Endothelial cell of umbilical vein (primary cell): ENCODE results near the gene IL3RA. TPM values are rescaled to one million over a fixed set of nuclear protein-coding genes. Genes with fewer than 3 reads are reported as not detected.

Experiments used
- BruUV-seq: library from RNA; stranded (reverse); fragments of 400-500 nt; replicated peaks from 2 replicates; lab custom pipeline; 2021; lab: Mats Ljungman, UMichigan
- CTCF ChIA-PET: fragments of 300-600, 350-600 bp; sonication (Branson Sonifier 250); formaldehyde crosslinking; loops from one replicate; lab custom pipeline; 2021; ENCODE audit warnings: antibody characterized with exemption, inconsistent platforms; lab: Charles Lee
- POLR2A ChIA-PET: fragments of 300-600, 350-600 bp; sonication (Branson Sonifier 250); formaldehyde crosslinking; loops from one replicate; lab custom pipeline; 2021; ENCODE audit warnings: antibody characterized with exemption, inconsistent platforms; lab: Charles Lee
- DNase-seq: peaks from one replicate; pipeline ENCODE4 v3.0.0-alpha.2; 2011; ENCODE audit warnings: low read depth, low spot score
- FAIRE-seq: peaks from 2 replicates; lab custom pipeline; 2011; peaks lifted over from hg19 to GRCh38; lab: Jason Lieb, UNC
- H2AFZ ChIP-seq: 2 replicates; pipeline ENCODE4 v1.6.0; 2012; ENCODE audit warnings: low read depth, low read length, control low read depth, inconsistent platforms
- H3K27ac ChIP-seq: 2 replicates; pipeline ENCODE4 v1.5.1; 2011; ENCODE audit warnings: low read depth, mild to moderate bottlenecking, control low read depth, low read length, moderate library complexity; ENCODE audit not compliant: insufficient read depth
- H3K27me3 ChIP-seq, 2 experiments: 2 replicates each; pipeline versions ENCODE4 v1.6.0 to v1.6.1; 2011; ENCODE audit warnings: low read length in 2 of 2, mixed read lengths in 1 of 2; ENCODE audit not compliant: control insufficient read depth in 2 of 2, insufficient read depth in 2 of 2
- H3K36me3 ChIP-seq, 2 experiments: 2 replicates in 1 of 2; 3 replicates in 1 of 2; pipeline ENCODE4 v1.5.1; 2011; ENCODE audit warnings: low read length in 2 of 2, mild to moderate bottlenecking in 1 of 2, moderate library complexity in 1 of 2; ENCODE audit not compliant: control insufficient read depth in 2 of 2, insufficient read depth in 2 of 2; ENCODE audit errors: extremely low read depth in 1 of 2
- H3K4me1 ChIP-seq: 3 replicates; pipeline ENCODE4 v1.5.1; 2011; ENCODE audit warnings: mild to moderate bottlenecking, low read length; ENCODE audit not compliant: control insufficient read depth, insufficient read depth; ENCODE audit errors: extremely low read depth
- H3K4me2 ChIP-seq: 2 replicates; pipeline ENCODE4 v1.6.1; 2011; ENCODE audit warnings: low read length, control low read depth, mixed read lengths; ENCODE audit not compliant: insufficient read depth
- H3K4me3 ChIP-seq, 3 experiments: fragments of 200-600 bp in 1 of 3; sonication (generic), shearing (Covaris generic) in 1 of 3; replicated peaks in 1 of 3; 2 replicates each; pipeline ENCODE4 v1.5.1; 2011 to 2016; ENCODE audit warnings: control low read depth in 3 of 3, low read length in 3 of 3, mild to moderate bottlenecking in 2 of 3, inconsistent platforms in 1 of 3, low read depth in 1 of 3, moderate library complexity in 1 of 3; ENCODE audit not compliant: insufficient read depth in 1 of 3
- H3K79me2 ChIP-seq: 2 replicates; pipeline ENCODE4 v1.6.0; 2012; ENCODE audit warnings: low read length, inconsistent platforms; ENCODE audit not compliant: control insufficient read depth, insufficient read depth
- H3K9ac ChIP-seq: replicated peaks from 2 replicates; pipeline ENCODE3; 2011; ENCODE audit warnings: low read length, control low read depth; ENCODE audit not compliant: insufficient read depth; ENCODE audit errors: extremely low read depth
- H3K9me1 ChIP-seq: replicated peaks from 3 replicates; pipeline ENCODE4 v1.6.0; 2011; ENCODE audit warnings: mild to moderate bottlenecking, low read length; ENCODE audit not compliant: control insufficient read depth, insufficient read depth; ENCODE audit errors: extremely low read depth
- H3K9me3 ChIP-seq: replicated peaks from 2 replicates; pipeline ENCODE4 v1.5.1; 2012; ENCODE audit warnings: low read length, inconsistent platforms; ENCODE audit not compliant: control insufficient read depth, insufficient read depth
- H4K20me1 ChIP-seq: replicated peaks from 2 replicates; pipeline ENCODE3; 2011; ENCODE audit warnings: mild to moderate bottlenecking, low read length; ENCODE audit not compliant: control insufficient read depth, insufficient read depth; ENCODE audit errors: extremely low read depth
- EZH2 ChIP-seq: IDR thresholded peaks from 2 replicates; pipeline ENCODE4 v1.6.1; 2012; ENCODE audit warnings: borderline replicate concordance, low read depth, mild to moderate bottlenecking, moderate library complexity, low read length, inconsistent platforms; ENCODE audit not compliant: severe bottlenecking
- FOS ChIP-seq: IDR thresholded peaks from 2 replicates; pipeline ENCODE4 v1.6.1; 2011; ENCODE audit warnings: mild to moderate bottlenecking, low read length, moderate library complexity, borderline replicate concordance; ENCODE audit not compliant: insufficient read depth
- JUN ChIP-seq: IDR thresholded peaks from 2 replicates; pipeline ENCODE4 v1.6.1; 2011; ENCODE audit warnings: borderline replicate concordance, low read depth; ENCODE audit not compliant: insufficient read length, insufficient read depth
- MAX ChIP-seq: IDR thresholded peaks from 2 replicates; pipeline ENCODE4 v1.6.1; 2011; ENCODE audit not compliant: insufficient read depth, insufficient read length
- MYC ChIP-seq: IDR thresholded peaks from one replicate; pipeline ENCODE4 v1.6.1; 2011; ENCODE audit warnings: mild to moderate bottlenecking, low read depth, low read length
- POLR2A ChIP-seq: IDR thresholded peaks from 2 replicates; pipeline ENCODE4 v1.6.1; 2012; ENCODE audit warnings: low read depth, mild to moderate bottlenecking, control low read depth, low read length
- dilution Hi-C: fragments of 300-500 bp; cut with MboI; formaldehyde crosslinking; loops from one replicate; pipeline ENCODE4 v1.15.0; 2019; ENCODE audit warnings: low sequenced_read_pairs; ENCODE audit not compliant: extremely low pct_ligation_motif_present
- intact Hi-C: fragments of 100-400 bp; cut with micrococcal nuclease; formaldehyde crosslinking; loops from one replicate; pipeline ENCODE4 v1.10.0; 2022
- polyA plus RNA-seq, 4 experiments: library from polyadenylated mRNA; depleted of rRNA in 3 of 4; stranded (reverse) in 3 of 4; unstranded in 1 of 4; fragments of >200 nt; gene quantifications; 2 replicates each; pipeline versions ENCODE4 v1.2.1 to v1.2.3, GENCODE V29; 2011 to 2012; ENCODE audit warnings: missing spikeins in 1 of 4
- total RNA-seq: library from RNA; stranded (reverse); gene quantifications from 2 replicates; pipeline ENCODE4 v1.2.3, GENCODE V29; 2021
- TF ChIP-seq, protein P1 (sequence below), 2 donors: IDR thresholded peaks; 1 replicate in 1 of 2; 2 replicates in 1 of 2; pipeline ENCODE4 v1.5.1; 2011; ENCODE audit warnings: low read length in 2 of 2, mild to moderate bottlenecking in 2 of 2, moderate library complexity in 2 of 2, control low read depth in 1 of 2, inconsistent platforms in 1 of 2, low read depth in 1 of 2; ENCODE audit not compliant: insufficient read depth in 1 of 2; ENCODE audit errors: extremely low read depth in 1 of 2

Gene IL3RA
- total and polyA plus RNA-seq, 2 donors (not counting 3 experiments of a cell fraction or from before 2014, with no cell fraction given), result 28.9 to 35.1 TPM

DNA sequence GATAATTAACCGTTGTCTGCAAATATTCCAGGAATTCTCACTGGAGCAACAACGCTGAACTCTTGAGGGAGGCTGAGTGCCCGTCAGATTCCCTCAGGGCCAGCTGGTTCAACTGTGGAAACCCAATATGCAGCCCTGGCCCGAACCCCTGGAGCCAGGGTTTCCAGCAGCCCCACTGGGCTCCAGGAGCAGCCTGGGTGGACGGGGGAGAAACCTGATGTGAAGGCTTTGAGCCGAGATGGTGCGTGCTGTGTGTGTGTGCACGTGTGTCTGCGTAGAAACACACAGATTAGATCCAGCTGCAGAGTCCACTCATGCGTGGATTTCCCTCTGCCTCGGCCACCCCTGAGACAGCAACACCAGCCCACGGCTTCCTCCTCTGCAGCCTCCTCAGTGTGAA is 74.7 kb downstream of the IL3RA start:
- H3K4me2 ChIP-seq, result no peak overlapping the region
- BruUV-seq, result no TSS peak
- CTCF ChIA-PET, result no interaction called here
- H3K4me3 ChIP-seq, result no peak overlapping the region
- H3K27ac ChIP-seq, result no peak overlapping the region
- dilution Hi-C loops (no loop called here), intact Hi-C loops (no loop called here)
- no peaks in the 10 kb centered on the region for H3K9me1 ChIP-seq
- POLR2A ChIA-PET, result no interaction called here
- H2AFZ ChIP-seq, result no peak overlapping the region
- H3K9me3 ChIP-seq, result no peaks in the 10 kb centered on the region
- no peaks in the 10 kb centered on the region for H3K79me2 ChIP-seq
- no peaks in the 10 kb centered on the region for H3K27me3 ChIP-seq
- peaks cover 0 to 20% of the 10 kb centered on the region in 2 experiments for H3K36me3 ChIP-seq
- DNase-seq, result no peak
- TF ChIP-seq MYC, result no peak
- no peak for TF ChIP-seq FOS
- no peaks in the 10 kb centered on the region for H3K4me1 ChIP-seq
- H3K9ac ChIP-seq, result no peak overlapping the region
- FAIRE-seq, result no peak
- no peaks in the 10 kb centered on the region for H4K20me1 ChIP-seq

- Histone ChIP-seq H3K4me3 (no peak overlapping the region), H3K36me3 (peaks cover 0 to 30% of the 10 kb centered on the region in 2 experiments), H3K9me1 (no peaks in the 10 kb centered on the region), H3K9me3 (no peaks in the 10 kb centered on the region), H3K79me2 (no peaks in the 10 kb centered on the region), H4K20me1 (no peaks in the 10 kb centered on the region), H2AFZ (no peak overlapping the region), H3K27ac (no peak overlapping the region), H3K9ac (no peak overlapping the region), H3K4me1 (no peaks in the 10 kb centered on the region), H3K4me2 (no peak overlapping the region), H3K27me3 (no peaks in the 10 kb centered on the region)
- DNase-seq (no peak), FAIRE-seq (no peak)
- BruUV-seq, result no TSS peak
- ChIA-PET CTCF (no interaction called here), POLR2A (no interaction called here)
- TF ChIP-seq POLR2A (no peak), JUN (no peak), FOS (no peak), MAX (no peak), EZH2 (no peak)
- TF ChIP-seq, protein P1, sequence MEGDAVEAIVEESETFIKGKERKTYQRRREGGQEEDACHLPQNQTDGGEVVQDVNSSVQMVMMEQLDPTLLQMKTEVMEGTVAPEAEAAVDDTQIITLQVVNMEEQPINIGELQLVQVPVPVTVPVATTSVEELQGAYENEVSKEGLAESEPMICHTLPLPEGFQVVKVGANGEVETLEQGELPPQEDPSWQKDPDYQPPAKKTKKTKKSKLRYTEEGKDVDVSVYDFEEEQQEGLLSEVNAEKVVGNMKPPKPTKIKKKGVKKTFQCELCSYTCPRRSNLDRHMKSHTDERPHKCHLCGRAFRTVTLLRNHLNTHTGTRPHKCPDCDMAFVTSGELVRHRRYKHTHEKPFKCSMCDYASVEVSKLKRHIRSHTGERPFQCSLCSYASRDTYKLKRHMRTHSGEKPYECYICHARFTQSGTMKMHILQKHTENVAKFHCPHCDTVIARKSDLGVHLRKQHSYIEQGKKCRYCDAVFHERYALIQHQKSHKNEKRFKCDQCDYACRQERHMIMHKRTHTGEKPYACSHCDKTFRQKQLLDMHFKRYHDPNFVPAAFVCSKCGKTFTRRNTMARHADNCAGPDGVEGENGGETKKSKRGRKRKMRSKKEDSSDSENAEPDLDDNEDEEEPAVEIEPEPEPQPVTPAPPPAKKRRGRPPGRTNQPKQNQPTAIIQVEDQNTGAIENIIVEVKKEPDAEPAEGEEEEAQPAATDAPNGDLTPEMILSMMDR (IDR thresholded peaks at IDR 0.05; ENCODE audit: extremely low read depth in 1 of 2, insufficient read depth in 1 of 2, low read depth in 1 of 2, low read length in 2 of 2), result no peak
- dilution Hi-C loops (no loop called here), intact Hi-C loops (no loop called here)
Observed at GRCh38 chrX:1412551-1413161, 76.1 kb downstream of the IL3RA start.
